ENCODE measurements around the gene SLC15A3.

- TF ChIP-seq CTCF (IDR thresholded peaks at IDR 0.05) (peak in 2 of 3 experiments; percentile 26 to 47), POLR2A (IDR thresholded peaks at IDR 0.05) (no peak)
Observed at GRCh38 chr11:60887556-60887955, 64.4 kb downstream of the SLC15A3 start.
